ENCODE data around the gene JAML. TPM values are rescaled to one million over a fixed set of nuclear protein-coding genes. Genes with fewer than 3 reads are reported as not detected.

The JAML gene
- total RNA-seq, 4 donors from 2014 or later = 3.2 to 15.1 (median 8.0) TPM

DNA sequence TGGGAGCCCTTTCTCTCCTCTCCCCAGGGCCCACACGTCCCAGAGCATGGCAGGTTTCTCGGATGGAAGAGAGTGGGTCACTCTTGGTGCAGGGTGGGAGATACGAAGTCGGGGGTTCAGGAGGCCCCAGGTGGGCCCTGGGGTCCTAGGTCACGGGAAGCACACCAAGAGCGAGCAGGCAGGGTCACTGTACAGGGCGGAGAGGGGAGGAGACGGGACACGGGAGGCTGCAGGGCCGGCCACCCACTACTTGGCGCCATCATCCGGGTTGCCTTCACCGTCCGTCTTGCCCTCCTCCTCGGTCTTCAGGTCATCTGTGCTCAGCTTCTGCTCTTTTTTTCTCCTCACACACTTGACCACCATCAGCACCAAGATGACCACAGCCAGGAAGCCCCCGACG is 58.2 kb downstream of the JAML start:
- intact Hi-C loops (cut with DNase I; ENCODE audit: low total_unique reads) (no loop called here), in situ Hi-C loops (cut with MboI; ENCODE audit: low pct_ligation_motif_present in 1 of 4, low pct_unique_long_range_greater_than_20kb in 1 of 4, low sequenced_read_pairs in 3 of 4) (no loop called here)
- TF ChIP-seq POLR2AphosphoS5 (IDR thresholded peaks at IDR 0.05) (no peak), EP300 (IDR thresholded peaks at IDR 0.05; ENCODE audit: low read depth) (no peak), POLR2A (IDR thresholded peaks at IDR 0.05) (no peak)
- TF ChIP-seq, protein P1, sequence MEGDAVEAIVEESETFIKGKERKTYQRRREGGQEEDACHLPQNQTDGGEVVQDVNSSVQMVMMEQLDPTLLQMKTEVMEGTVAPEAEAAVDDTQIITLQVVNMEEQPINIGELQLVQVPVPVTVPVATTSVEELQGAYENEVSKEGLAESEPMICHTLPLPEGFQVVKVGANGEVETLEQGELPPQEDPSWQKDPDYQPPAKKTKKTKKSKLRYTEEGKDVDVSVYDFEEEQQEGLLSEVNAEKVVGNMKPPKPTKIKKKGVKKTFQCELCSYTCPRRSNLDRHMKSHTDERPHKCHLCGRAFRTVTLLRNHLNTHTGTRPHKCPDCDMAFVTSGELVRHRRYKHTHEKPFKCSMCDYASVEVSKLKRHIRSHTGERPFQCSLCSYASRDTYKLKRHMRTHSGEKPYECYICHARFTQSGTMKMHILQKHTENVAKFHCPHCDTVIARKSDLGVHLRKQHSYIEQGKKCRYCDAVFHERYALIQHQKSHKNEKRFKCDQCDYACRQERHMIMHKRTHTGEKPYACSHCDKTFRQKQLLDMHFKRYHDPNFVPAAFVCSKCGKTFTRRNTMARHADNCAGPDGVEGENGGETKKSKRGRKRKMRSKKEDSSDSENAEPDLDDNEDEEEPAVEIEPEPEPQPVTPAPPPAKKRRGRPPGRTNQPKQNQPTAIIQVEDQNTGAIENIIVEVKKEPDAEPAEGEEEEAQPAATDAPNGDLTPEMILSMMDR (IDR thresholded peaks at IDR 0.05) = no peak
- Histone ChIP-seq H3K4me3 (no peak overlapping the region), H3K36me3 (no peaks in the 10 kb centered on the region), H3K27ac (no peak overlapping the region), H3K9me3 (no peaks in the 10 kb centered on the region), H3K4me1 (peaks cover 0 to 5% (median 0%) of the 10 kb centered on the region in 4 donors), H3K27me3 (peaks cover 32% of the 10 kb centered on the region)
- 84 to 100% methylated on average over 1 to 17 of the region's 17 CpGs for WGBS, 2 donors (ENCODE audit: low coverage in 1 of 2)
- DNase-seq = no peak

GRCh38 chr11:118164885-118165284 is 59.9 kb downstream of the JAML start:
- no peak for DNase-seq
- Histone ChIP-seq H3K9me3 (no peaks in the 10 kb centered on the region), H3K27ac (no peak overlapping the region), H3K27me3 (peaks cover 33% of the 10 kb centered on the region), H3K4me3 (no peak overlapping the region), H3K36me3 (no peaks in the 10 kb centered on the region), H3K4me1 (no peaks in the 10 kb centered on the region)
- WGBS, 2 donors (ENCODE audit: low coverage in 1 of 2) = 36% methylated on average over 1 of the region's 2 CpGs; no CpG with 5 or more reads in 1 of the 2 donors
- TF ChIP-seq POLR2AphosphoS5 (IDR thresholded peaks at IDR 0.05) (no peak), EP300 (IDR thresholded peaks at IDR 0.05; ENCODE audit: low read depth) (no peak), POLR2A (IDR thresholded peaks at IDR 0.05) (no peak)
- TF ChIP-seq, protein P1 (IDR thresholded peaks at IDR 0.05) = no peak
- in situ Hi-C loops (cut with MboI; ENCODE audit: low pct_ligation_motif_present in 1 of 4, low pct_unique_long_range_greater_than_20kb in 1 of 4, low sequenced_read_pairs in 3 of 4) = no loop called here
- intact Hi-C loops (cut with DNase I; ENCODE audit: low total_unique reads) = no loop called here

GRCh38 chr11:118163494-118163893 is 61.3 kb downstream of the JAML start:
- Histone ChIP-seq H3K4me3 (no peak overlapping the region), H3K27ac (no peak overlapping the region), H3K27me3 (peaks cover 42% of the 10 kb centered on the region), H3K36me3 (no peaks in the 10 kb centered on the region), H3K9me3 (no peaks in the 10 kb centered on the region), H3K4me1 (no peaks in the 10 kb centered on the region)
- intact Hi-C loops (cut with DNase I; ENCODE audit: low total_unique reads) = no loop called here
- WGBS, 2 donors (ENCODE audit: low coverage in 1 of 2) = 70 to 83% methylated on average over 4 to 5 of the region's 5 CpGs
- DNase-seq = no peak
- TF ChIP-seq, protein P1 (IDR thresholded peaks at IDR 0.05) = no peak
- TF ChIP-seq EP300 (IDR thresholded peaks at IDR 0.05; ENCODE audit: low read depth) (no peak), POLR2AphosphoS5 (IDR thresholded peaks at IDR 0.05) (no peak), POLR2A (IDR thresholded peaks at IDR 0.05) (no peak)
- in situ Hi-C loops (cut with MboI; ENCODE audit: low pct_ligation_motif_present in 1 of 4, low pct_unique_long_range_greater_than_20kb in 1 of 4, low sequenced_read_pairs in 3 of 4) = no loop called here

DNA sequence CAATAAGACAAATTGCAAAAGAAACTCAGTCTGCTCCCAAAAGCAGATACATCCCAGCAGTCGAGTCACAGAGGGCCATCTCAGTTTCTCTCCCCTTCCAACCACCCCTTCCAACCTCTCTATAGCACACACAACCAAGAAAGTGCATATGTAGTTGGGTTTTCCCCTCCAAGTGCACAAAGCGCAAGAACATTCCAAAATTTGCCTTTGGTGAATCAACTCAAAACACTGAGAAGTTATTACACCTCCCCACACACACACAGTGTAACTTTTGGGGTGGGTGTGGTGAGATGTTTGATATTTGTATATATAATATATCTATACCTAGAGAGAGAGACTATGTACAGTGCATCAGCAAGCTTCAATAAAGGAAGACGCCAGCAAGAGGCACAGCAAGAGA is 62.0 kb downstream of the JAML start:
- no peaks in the 10 kb centered on the region for H3K36me3 ChIP-seq
- peaks cover 49% of the 10 kb centered on the region for H3K27me3 ChIP-seq
- intact Hi-C loops (cut with DNase I; ENCODE audit: low total_unique reads) = no loop called here
- no peak for TF ChIP-seq POLR2AphosphoS5 (IDR thresholded peaks at IDR 0.05)
- TF ChIP-seq POLR2A (IDR thresholded peaks at IDR 0.05) = no peak
- TF ChIP-seq, protein P1 (IDR thresholded peaks at IDR 0.05) = no peak
- no peak for TF ChIP-seq EP300 (IDR thresholded peaks at IDR 0.05; ENCODE audit: low read depth)
- H3K9me3 ChIP-seq = no peaks in the 10 kb centered on the region
- H3K27ac ChIP-seq = no peak overlapping the region
- DNase-seq = no peak
- no peak overlapping the region for H3K4me3 ChIP-seq
- H3K4me1 ChIP-seq = no peaks in the 10 kb centered on the region
- 76 to 86% methylated on average over 2 to 3 of the region's 3 CpGs for WGBS, 2 donors (ENCODE audit: low coverage in 1 of 2)
- in situ Hi-C loops (cut with MboI; ENCODE audit: low pct_ligation_motif_present in 1 of 4, low pct_unique_long_range_greater_than_20kb in 1 of 4, low sequenced_read_pairs in 3 of 4) = no loop called here
